Measurements from ENCODE around the gene USP28. TPM values are rescaled to one million over a fixed set of nuclear protein-coding genes. Genes with fewer than 3 reads are reported as not detected.
"Not testable (repeated sequence)": the region's sequence is repeated elsewhere in the genome, so short reads cannot be mapped to it uniquely, and the experiment has no call there.

USP28 gene, protein sequence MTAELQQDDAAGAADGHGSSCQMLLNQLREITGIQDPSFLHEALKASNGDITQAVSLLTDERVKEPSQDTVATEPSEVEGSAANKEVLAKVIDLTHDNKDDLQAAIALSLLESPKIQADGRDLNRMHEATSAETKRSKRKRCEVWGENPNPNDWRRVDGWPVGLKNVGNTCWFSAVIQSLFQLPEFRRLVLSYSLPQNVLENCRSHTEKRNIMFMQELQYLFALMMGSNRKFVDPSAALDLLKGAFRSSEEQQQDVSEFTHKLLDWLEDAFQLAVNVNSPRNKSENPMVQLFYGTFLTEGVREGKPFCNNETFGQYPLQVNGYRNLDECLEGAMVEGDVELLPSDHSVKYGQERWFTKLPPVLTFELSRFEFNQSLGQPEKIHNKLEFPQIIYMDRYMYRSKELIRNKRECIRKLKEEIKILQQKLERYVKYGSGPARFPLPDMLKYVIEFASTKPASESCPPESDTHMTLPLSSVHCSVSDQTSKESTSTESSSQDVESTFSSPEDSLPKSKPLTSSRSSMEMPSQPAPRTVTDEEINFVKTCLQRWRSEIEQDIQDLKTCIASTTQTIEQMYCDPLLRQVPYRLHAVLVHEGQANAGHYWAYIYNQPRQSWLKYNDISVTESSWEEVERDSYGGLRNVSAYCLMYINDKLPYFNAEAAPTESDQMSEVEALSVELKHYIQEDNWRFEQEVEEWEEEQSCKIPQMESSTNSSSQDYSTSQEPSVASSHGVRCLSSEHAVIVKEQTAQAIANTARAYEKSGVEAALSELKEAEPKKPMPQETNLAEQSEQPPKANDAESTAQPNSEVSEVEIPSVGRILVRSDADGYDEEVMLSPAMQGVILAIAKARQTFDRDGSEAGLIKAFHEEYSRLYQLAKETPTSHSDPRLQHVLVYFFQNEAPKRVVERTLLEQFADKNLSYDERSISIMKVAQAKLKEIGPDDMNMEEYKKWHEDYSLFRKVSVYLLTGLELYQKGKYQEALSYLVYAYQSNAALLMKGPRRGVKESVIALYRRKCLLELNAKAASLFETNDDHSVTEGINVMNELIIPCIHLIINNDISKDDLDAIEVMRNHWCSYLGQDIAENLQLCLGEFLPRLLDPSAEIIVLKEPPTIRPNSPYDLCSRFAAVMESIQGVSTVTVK
- total RNA-seq: 10 to 100 TPM in 3 of 4 donors, 1 to 10 TPM in 1; 5.3 to 43.3 (median 22.4) TPM

DNA sequence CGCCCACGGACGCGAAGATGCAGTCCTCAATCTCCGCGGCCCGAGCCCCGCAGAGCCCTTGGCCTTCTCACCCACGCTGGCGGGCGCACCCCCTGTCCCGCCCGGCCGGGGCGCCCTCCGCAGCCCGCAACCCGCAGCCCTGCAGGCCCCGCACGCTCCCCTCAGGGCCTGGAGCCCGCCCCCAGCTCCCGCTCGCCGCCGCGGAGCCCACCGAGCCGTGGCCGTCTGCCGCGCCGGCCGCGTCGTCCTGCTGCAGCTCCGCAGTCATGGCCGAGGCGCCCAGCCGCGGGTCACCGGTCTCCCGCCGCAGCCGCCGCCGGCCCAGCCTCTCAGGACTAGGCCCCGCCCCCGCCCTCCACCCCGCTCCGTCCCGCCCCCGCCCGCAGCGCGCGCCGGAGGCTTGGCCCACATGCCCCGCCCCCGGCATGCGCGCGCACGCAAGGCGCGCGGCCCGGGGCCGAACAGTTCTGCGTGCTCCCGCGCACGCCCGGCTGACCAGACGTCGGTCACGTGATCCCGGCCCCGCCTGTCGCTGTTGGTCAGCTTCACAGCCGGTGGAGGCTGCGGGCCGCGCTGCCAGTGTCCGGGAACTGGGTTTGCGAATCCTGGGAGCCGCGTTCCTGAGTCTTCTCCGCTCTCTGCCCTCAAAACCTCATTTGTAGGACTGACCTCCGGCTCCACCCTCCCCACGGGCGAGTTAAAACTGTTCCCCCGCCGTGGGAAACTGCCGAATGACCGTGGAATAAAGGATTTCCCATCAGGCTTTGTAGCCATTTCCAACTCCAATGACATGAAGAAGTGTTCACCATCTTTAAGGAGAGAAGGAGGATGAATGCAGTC, at the start of gene USP28:
TSS of gene USP28 (minus strand) at position 339 of the 840 bp plus-strand sequence. CDS start at position 268, 71 bp downstream.
- Histone ChIP-seq H3K4me1 (peaks cover 0 to 5% of the 10 kb centered on the region in 2 donors), H3K27ac (peak within 1 kb of the TSS; percentile 87 to 92), H3K9me3 (no peaks in the 10 kb centered on the region), H3K36me3 (no peaks in the 10 kb centered on the region), H3K27me3 (no peaks in the 10 kb centered on the region), H3K4me3 (peak within 1 kb of the TSS; percentile 45 to 84)
- peak; percentile 96 for DNase-seq
- intact Hi-C loops (cut with DNase I; ENCODE audit: low total_unique reads): no loop called here
- peak; percentile 47 to 76 for TF ChIP-seq POLR2A (IDR thresholded peaks at IDR 0.05)
- peak in 3 of 4 experiments; percentile 8 to 31 (median 25) for TF ChIP-seq CTCF (IDR thresholded peaks at IDR 0.05)

- Histone ChIP-seq H3K9me3 (no peaks in the 10 kb centered on the region), H3K4me1 (no peaks in the 10 kb centered on the region), H3K27ac (no peak overlapping the region), H3K36me3 (no peaks in the 10 kb centered on the region), H3K4me3 (no peak overlapping the region), H3K27me3 (no peaks in the 10 kb centered on the region)
- intact Hi-C loops (cut with DNase I; ENCODE audit: low total_unique reads): no loop called here
- TF ChIP-seq CTCF (IDR thresholded peaks at IDR 0.05) (no peak), POLR2A (IDR thresholded peaks at IDR 0.05) (no peak)
- DNase-seq: no peak
Measured at GRCh38 chr11:113923572-113923971, 48.2 kb upstream of the USP28 start.

DNA sequence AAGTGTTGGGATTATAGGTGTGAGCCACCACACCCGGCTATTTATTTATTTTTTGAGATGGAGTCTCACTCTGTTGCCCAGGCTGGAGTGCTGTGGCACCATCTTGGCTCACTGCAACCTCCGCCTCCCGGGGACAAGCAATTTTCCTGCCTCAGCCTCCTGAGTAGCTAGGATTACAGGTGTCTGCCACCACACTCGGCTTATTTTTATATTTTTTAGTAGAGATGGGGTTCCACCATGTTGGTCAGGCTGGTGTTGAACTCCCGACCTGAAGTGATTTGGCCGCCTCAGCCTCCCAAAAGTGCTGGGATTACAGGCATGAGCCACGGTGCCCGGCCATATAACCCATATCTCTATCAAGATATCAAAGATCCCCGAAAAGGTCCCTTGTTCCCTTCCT, 36.1 kb upstream of the USP28 start:
- H3K27ac ChIP-seq; H3K36me3 ChIP-seq; DNase-seq; H3K9me3 ChIP-seq; H3K27me3 ChIP-seq; H3K4me3 ChIP-seq; intact Hi-C loops (cut with DNase I; ENCODE audit: low total_unique reads); H3K4me1 ChIP-seq: not testable (repeated sequence)

GRCh38 chr11:113908098-113908497, 32.7 kb upstream of the USP28 start:
- no peak overlapping the region for H3K4me3 ChIP-seq
- no peaks in the 10 kb centered on the region for H3K27me3 ChIP-seq
- intact Hi-C loops (cut with DNase I; ENCODE audit: low total_unique reads): no loop called here
- no peak for DNase-seq
- H3K27ac ChIP-seq: no peak overlapping the region
- H3K36me3 ChIP-seq: no peaks in the 10 kb centered on the region
- H3K4me1 ChIP-seq: no peaks in the 10 kb centered on the region
- no peaks in the 10 kb centered on the region for H3K9me3 ChIP-seq
- TF ChIP-seq POLR2A (IDR thresholded peaks at IDR 0.05): no peak
- no peak for TF ChIP-seq CTCF (IDR thresholded peaks at IDR 0.05)

DNA sequence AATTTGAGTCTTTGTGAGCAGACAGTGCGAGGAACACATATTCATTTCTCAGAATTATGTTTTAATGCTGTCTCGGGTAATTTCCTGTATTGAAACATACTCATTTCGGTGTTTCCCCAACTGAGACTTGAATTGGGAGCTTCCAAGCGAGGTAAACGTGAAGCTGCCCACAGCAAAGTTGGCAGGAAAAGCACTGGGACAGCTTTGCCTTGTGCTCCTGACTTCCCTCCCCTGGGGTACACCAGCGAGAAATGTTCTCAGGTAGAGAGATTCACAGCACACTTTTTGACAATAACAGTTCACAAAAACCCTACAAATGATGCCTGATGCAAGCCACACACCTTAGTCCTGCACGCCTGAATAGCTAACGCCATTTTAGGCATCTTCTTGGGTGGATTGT, 32.3 kb upstream of the USP28 start:
- Histone ChIP-seq H3K36me3 (no peaks in the 10 kb centered on the region), H3K27ac (no peak overlapping the region), H3K9me3 (no peaks in the 10 kb centered on the region), H3K4me3 (no peak overlapping the region), H3K4me1 (no peaks in the 10 kb centered on the region), H3K27me3 (no peaks in the 10 kb centered on the region)
- DNase-seq: no peak
- no peak for TF ChIP-seq CTCF (IDR thresholded peaks at IDR 0.05)
- no peak for TF ChIP-seq POLR2A (IDR thresholded peaks at IDR 0.05)
- intact Hi-C loops (cut with DNase I; ENCODE audit: low total_unique reads): no loop called here
